ENCODE results near the gene TBC1D4.

TBC1D4 gene

DNA sequence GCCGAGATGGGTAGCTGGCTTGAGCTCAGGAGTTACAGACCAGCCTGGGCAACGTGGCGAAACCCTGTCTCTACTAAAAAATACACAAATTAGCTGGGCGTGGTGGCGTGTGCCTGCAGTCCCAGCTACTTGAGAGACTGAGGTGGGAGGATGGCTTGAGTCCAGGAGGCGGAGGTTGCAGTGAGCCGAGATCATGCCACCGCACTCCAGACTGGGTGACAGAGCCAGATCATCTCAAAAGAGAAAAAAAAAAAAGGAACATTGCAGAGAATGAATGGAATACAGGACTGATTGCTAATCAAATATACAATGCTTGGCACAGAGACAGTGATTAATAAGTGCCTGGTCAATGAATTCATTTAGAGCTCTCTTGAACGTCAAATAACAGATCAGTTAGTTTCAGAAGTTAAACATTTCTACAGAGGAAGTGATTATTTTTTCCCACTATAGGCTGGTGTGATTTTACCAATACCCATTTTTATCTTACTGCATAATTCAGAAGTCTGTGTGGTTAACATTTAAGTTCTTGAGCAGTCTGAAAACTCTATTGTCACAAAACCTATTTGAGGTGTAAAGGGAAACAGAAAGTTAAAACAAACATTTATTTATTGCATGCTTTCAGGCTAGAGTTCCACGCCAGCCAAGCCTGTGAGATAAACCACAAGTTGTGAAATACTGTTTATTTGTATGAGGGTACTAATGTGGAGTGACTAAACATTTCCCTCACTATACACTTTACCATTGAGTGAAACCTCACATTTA, 7.7 kb upstream of the TBC1D4 start:
- peak; percentile 41 for DNase-seq (ENCODE audit: low spot score)

DNA sequence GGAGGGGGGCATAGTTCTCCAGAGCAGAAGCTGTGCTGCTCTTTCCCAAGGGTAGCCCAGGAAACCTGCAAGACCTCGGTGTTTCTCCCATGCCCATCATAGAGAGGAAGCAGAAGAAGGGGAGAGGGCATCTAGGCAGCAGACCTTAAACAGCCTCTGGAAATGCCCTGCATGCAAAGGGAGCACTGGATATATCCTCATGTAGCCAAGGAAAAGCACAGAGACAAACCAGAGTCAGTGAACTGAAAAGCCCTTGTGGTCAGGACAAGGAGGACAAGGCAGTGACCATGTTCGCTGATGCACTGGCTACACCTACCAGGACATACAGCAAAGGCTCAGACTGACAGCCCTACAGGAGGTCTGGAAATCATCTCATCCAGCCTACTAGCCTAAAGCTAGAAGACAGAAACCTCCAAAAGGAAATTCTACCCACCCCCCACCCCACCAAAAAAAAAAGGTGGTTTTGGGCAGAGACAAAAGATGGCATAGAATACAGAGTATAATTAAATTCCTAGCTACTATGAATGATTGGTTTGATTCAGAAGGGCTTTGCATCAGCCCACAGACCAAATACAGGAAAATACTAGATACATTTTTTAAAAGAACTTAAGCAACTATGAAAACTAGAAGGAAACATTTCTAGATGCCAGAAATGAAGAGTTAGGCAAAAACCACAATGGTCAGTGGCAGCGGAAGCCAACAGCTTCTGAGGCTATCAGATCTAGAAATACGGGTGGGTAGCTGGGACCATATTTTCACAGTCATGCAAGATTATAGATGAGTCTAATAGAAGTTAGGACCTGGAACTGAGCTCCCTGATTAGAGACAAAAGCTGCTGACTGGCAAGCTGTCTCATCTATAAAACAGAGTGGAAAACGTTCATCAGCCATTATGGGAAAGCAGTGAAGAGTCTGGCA, 4.4 kb upstream of the TBC1D4 start:
- no peak for DNase-seq (ENCODE audit: low spot score)

DNA sequence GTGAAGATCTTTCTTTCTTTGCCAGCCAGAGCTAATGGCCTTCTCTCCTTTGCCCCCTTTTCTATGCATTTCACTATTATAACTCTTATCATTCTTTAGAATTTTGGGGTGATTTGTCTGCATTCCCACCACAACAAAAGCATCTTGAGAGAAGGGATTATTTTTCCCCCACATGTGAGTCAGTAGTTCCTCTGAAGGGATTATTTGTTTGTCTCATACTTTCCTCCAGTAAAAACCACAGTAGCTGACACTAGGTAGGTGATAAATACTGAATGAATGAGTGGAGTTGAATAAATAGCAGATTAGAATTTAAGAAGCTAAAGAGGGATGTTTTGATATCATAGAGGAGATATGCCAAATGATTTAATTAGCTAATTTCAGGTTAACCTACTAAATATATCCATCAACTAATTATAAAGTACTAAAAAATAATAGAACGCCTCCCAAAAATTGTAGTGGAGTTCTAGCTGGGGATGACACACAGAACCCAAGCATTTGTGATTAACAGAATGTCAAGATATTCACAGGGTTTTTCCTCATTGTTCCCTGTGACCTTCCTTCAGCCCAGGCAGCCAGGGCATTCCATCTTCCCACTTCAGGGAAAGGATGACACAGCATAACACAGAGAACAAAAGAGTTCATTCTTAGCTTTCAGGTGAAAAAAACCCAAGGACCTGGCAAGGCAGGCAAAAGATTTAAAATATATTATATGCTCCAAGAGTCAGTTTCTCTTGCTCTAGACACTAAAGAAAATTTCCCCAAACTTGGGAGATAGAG, 3.5 kb upstream of the TBC1D4 start:
- no peak for DNase-seq (ENCODE audit: low spot score)

DNA sequence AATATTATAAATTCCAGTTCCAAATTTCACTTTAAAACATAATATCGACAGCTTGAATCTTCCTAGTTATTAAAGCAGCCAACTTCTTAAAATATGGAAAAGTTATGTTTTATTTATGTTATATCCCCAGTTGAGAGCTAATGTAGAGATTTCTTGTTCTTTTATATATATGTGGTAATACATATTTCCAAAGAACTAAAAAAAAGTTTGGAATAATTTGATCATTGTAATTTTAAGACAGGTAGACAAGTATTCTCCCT, 781 bp upstream of the TBC1D4 start:
- DNase-seq (ENCODE audit: low spot score) = no peak

DNA sequence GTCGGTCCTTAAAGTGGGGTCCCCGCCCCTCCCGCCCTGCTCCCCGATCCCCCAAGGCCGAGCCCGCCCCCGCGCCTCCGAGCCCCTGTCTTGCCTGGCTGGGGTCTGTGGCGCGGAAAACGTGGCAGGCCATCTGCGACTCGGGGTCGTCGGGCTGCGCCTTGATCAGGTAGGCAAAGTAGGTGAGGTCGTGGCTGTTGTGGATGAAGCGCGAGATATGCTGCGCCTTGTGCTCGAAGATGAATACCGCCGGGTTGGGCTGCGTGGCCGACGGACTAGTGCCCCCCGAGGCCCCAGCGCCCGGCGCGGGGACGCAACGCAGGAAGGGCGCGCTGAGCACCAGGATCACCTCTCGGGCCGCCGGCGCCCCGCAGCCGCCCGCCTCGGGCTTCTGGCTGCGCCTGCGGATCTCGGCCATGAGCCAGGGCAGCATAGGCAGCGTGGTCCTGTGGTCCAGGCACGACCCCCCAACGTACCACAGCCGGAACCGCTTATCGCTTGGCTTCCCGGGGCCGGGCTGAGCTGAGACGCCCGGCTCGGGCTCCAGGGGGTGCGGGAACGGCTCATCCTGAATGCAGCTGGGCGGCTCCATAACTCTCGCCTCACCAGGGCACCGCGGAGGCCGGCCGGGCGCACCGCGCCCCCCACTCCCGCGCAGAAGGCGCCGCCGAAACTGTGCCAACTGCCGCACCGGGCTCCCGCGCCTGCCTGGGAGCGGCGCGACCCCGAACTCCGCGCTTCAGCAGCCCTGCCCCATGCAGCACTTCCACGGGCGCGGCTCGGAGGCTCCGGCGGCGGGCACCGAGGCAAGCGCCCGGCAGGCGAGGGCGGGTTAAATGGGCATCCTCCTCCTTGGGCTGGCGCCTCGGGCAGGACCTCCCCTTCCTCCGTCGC, 546 bp downstream of the TBC1D4 start:
- DNase-seq (ENCODE audit: low spot score) = peak; percentile 55

DNA sequence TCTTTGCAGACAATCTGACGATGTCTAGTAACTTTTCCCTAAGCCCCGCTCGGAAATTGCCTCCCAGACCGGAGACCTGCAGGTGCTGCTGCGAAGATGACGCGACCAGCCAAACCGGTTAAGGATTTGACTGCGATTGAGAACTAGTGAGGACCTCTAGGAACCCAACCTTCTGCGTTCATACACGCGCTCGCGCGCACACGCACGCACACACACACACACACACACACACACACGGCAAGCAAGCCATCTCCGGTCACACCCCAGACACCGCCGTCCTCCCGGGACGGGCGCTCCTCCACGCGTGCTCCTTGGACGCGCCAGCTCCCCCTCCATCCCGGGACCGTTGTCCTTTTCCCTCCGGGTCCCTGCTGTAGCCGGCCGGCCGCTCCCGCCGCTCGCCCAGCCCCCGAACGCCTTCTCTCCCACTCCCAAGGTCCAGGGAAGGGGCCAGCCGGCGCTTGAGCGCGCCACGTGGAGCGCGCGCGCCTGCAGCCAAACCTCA, 1.2 kb downstream of the TBC1D4 start:
- peak; percentile 24 for DNase-seq (ENCODE audit: low spot score)

DNA sequence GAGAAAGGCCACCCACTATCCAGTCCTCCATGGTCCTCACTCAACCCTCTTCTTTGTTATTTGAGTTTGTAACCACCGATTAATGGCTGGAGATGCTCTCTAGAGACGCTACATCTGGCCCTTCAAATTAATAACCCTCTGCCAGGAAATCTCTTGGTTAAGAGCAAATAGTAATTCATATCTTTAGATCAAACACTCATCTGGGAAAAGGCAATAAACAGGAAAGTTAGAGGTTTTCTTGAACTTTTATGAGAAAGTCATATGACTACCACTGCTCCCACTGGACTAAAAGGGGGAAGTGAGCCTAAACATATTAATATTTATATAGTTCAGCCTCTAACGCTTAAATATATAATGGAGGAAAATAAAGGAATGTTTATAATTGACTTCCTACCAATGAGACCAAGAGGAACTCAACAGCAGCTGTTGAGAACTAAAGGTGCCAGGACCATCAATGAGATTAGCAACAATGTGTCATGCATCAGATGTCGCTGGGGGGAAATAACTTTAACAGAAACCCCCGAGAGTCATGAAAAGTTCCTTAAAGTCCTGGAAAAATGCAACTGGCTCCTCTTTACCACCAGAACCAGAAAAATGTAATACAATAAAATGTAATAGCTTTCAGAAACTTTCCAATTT, 2.7 kb downstream of the TBC1D4 start:
- DNase-seq (ENCODE audit: low spot score) = no peak

DNA sequence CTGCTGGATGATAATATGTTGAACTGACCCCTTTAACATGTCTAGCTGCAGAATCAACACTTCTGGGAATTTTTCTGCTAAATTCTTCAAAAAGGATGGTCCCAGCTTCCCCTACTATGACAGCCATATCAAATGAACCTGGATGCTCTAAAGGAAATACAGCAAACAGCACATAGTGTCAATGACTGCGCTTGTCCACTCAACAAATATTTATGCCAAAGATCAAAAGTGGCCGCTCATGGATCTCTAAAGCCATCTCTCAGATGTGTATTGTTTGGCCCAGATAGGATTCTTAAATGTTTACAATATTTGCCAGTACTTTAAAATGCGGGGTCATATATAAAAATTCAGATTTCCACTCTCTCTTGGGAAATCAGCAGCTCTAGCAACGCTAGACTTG, 3.3 kb downstream of the TBC1D4 start:
- DNase-seq (ENCODE audit: low spot score) = no peak

DNA sequence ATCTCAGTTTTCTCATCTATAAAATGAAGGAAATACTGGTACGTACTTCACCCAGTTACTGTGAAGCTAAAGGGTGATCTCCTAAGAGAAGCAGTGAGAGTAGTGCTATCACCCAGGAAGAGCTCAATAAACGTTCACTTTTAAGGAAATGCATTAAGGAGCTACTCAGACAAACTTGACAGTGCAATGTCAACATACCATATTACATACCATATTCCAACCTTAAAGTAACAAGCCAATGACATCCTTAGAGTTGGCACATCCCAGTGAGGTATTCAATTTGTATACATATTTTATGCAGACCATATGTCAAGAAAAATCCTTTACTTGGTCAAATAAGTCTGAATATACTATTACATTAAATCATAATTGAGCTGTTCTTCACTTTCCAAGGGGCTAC, 7.0 kb downstream of the TBC1D4 start:
- no peak for DNase-seq (ENCODE audit: low spot score)

DNA sequence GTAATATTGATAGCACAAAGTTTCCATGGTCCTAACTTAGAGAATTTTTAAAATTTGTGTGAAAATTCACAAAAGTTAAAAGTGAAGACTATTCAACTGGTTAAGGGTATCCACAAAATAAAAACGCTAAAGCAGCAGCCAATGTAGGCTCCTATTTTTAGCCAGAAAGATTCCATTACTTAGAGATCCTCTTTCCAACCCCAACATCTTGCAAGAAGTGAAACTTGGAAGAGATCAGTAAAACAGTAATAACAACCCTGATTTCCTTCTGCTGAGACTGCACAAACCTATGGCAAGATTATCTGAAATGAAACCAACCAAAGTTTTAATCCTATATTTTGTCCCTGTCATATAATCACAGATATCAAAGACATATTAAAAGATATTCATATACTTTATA, 8.5 kb downstream of the TBC1D4 start:
- no peak for DNase-seq (ENCODE audit: low spot score)

DNA sequence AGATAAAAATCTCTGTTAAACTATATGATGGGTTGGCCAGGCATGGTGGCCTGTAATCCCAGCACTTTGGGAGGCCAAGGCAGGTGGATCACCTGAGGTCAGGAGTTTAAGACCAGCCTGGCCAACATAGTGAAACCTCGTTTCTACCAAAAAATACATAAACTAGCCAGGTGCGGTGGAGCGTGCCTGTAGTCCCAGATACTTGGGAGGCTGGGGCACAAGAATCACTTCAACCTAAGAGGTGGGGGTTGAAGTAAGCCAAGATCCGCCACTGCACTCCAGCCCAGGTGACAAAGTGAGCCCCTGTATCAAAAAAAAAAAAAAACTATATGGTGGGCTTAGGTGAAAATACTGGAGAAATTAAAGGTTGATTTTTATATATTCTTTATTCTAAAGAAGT, 11.3 kb downstream of the TBC1D4 start:
- DNase-seq (ENCODE audit: low spot score) = no peak

DNA sequence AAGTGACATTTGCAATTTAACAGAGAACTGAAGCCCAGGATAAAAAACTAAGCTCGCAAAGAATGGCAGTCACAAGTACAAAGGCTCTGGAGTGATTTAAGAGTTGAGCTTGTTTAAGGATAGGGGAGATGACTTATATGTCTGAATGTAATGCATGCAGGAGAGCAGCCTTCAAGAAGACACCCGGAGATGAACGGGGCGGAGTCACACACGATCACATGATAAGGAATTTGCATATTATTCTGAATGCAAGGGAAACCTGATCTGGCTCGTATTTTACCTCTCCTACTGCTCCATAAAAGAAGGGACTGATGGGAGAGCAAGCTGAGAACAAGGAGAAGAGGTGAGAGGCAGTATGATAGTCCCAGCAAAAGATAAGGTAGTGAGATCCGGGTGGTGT, 12.9 kb downstream of the TBC1D4 start:
- DNase-seq (ENCODE audit: low spot score) = no peak

DNA sequence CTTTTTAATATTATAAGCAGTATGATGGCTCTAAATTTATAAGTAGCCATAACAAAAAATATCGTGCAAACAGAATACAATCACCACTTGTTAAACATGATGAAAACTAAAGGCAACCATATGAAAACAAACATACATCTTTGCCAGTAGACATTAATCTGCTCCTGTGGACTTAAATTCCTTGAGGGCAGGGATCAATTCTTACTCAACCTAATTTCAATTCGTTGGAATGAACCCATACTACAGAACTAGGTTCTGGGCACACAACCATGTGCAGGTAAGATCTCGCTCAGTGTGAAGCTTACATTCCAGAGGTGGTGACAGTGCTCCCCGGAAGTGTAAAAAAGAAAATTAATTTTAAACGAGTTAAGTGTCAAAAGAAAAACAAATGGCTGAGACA, 13.4 kb downstream of the TBC1D4 start:
- DNase-seq (ENCODE audit: low spot score) = no peak

DNA sequence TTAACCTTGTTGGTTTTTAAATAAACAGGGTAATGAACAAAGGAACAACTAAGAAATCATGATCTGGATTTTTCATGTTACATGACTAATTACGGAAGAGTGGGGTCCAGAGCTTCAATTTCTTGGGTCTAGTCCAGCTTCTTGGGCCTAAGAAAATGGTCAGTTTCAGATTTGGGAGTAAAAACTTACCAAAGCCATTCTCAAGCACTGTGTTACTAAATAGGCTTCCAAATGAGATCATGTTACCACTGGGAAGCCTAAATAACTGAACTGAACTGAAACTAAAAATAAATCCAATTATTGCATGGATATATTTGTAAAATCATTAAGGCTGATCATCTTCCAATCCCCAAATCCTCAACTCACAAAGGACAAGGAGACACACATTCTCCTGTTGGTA, 13.9 kb downstream of the TBC1D4 start:
- no peak for DNase-seq (ENCODE audit: low spot score)

DNA sequence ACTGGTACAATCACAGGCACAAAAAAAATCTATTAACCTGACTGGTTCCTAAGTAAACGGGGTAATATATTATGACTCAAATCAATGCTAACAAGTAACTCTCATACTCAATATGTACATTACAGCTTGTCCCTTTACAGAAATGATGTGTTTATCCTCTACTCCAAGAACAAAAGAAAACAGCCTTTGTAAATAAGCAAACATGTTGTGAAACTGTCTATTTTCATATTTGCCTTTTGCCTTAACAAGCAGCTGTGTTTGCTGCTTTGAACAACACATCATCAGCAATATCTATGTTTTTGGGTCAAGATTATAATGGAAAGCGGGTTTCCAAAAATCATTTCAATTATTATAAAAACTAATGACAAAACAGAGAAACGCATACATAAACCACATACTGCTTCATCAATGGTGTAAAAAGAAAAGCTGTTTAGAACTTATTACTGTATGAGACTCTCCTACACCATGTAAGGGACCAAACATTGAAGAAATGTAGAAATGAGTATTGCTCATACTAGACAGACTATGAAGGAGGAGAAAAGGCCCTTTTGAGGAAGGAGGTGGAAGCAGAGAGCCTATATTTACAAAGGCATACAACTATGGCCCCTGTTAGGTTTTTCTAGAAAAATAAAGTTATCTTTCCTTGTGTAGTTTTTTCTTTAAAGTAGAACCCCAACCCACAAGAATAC, 14.8 kb downstream of the TBC1D4 start:
- no peak for DNase-seq (ENCODE audit: low spot score)

DNA sequence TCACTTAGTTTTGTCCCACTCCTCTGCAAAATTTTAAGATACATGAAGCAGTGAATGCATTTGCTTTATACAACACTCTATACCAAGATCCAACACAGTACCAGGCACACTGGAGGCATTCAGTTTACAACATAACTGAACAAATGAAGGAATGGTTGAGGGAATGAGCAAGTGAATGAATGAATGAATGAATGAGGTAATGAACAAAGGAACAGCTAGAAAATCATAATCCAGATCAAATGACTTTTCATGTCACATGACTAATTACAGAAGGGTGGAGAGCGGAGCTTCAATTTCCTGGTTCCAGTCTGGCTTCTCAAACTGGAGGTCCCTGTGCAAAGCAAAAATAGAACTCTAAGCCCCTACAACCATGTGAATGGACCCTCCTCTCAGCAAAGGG, 16.7 kb downstream of the TBC1D4 start:
- DNase-seq (ENCODE audit: low spot score) = no peak

DNA sequence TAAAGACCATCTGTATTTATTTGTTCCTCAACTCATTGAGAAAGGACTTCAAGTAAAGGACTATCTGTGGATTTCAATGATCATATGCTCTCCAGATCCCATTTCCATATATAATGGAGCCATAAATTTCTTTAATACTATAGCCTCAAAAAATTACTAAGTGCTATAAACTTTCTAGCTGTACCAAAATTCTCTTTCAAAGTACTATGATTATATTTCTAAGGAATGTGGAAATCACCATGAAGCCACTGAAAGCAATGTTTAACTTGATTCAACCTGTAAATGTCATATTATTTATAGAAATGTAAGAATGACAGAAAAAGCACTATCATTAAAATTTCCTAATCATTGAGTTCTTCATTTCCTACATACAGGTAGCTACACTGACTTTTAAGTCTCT, 20.7 kb downstream of the TBC1D4 start:
- no peak for DNase-seq (ENCODE audit: low spot score)

DNA sequence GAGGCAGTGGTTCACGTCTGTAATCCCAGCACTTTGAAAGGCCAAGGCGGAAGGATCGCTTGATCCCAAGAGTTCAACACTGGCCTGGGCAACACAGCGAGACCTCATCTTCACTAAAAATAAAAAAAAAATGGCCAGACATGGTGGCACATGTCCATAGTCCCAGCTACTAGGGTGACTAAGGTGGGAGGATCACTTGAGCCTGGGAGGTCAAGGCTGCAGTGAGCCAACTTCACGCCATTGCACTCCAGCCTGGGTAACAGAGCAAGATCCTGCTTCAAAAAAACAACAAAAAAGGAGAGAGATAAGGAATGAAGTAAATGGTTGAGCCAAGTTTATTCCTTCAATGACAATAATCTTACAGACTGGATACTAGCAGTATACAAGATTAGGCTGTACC, 21.3 kb downstream of the TBC1D4 start:
- no peak for DNase-seq (ENCODE audit: low spot score)

DNA sequence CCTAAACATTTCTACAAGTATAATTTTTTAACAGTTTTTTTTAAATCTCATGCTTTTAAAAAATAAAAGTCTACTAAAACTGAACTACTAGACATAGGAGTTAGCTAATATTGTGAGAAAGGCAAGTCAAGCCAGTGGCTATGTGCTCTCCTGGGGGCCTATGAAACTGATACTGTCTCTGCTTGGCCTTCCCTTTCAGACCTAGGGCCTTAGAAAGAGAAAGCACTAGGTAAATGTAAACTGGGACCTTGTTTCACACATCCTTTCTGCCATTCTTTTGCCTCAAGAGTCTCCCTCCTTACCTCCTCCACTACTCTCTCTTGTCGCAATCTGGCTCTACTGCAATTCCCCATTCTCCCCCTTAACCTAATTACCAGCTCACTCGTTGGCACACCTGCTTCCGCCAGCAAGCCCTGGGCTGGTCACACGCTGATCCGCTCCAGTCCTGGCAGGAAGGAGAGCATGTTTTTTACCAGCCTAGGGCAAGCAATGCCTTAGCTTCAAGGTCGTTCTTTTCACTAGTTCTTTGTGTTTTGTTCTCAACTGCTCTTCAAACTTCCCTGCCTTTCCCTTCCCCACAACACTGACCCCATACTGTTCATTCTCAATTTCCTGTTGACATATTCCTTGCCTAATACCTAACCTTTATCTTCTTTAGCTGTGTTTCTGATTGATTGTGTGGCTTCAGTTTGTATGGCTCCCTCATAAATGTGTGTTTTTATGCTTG, 23.1 kb downstream of the TBC1D4 start:
- DNase-seq (ENCODE audit: low spot score) = no peak

DNA sequence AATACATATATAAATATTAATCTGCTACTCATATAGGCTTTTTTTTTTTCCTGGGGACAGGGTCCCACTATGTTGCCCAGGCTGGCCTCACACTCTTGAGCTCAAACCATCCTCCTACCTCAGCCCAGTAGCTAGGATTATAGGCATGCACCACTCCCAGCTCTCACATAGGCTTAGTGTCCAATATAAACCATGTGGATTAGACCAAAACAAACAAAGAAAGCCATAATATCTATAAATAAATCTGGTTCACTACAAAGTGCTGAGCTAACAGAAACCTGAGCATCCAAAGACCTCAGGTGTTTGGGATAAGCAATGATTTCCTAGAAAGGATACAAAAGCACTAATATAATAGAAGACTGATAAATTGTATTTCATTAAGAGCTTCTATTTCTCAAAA, 26.0 kb downstream of the TBC1D4 start:
- DNase-seq (ENCODE audit: low spot score) = no peak
